A549 (cell line): ENCODE data around the gene SCUBE1.

Experiments
- HDAC2 ChIP-seq: fragments of 200-600 bp; sonication (generic); IDR thresholded peaks from 2 replicates; pipeline ENCODE4 v1.6.1; 2016
- RAD21 ChIP-seq, 2 experiments: fragments of >200 bp in 1 of 2; sonication (Bioruptor Twin) in 1 of 2; formaldehyde crosslinking in 1 of 2; IDR thresholded peaks in 1 of 2; conservative IDR thresholded peaks in 1 of 2; 2 replicates in 1 of 2; 3 replicates in 1 of 2; pipeline ENCODE4 v1.6.1; 2012 to 2018; ENCODE audit warnings: inconsistent platforms in 1 of 2
- SREBF2 ChIP-seq: fragments of 450-650 bp; IDR thresholded peaks from 2 replicates; pipeline ENCODE4 v1.6.1; 2014; ENCODE audit warnings: mild to moderate bottlenecking, moderate library complexity
- TF ChIP-seq, protein P1 (sequence below): fragments of >200 bp; sonication (Bioruptor Twin); formaldehyde crosslinking; IDR thresholded peaks from 3 replicates; pipeline ENCODE4 v1.5.1; 2016

DNA sequence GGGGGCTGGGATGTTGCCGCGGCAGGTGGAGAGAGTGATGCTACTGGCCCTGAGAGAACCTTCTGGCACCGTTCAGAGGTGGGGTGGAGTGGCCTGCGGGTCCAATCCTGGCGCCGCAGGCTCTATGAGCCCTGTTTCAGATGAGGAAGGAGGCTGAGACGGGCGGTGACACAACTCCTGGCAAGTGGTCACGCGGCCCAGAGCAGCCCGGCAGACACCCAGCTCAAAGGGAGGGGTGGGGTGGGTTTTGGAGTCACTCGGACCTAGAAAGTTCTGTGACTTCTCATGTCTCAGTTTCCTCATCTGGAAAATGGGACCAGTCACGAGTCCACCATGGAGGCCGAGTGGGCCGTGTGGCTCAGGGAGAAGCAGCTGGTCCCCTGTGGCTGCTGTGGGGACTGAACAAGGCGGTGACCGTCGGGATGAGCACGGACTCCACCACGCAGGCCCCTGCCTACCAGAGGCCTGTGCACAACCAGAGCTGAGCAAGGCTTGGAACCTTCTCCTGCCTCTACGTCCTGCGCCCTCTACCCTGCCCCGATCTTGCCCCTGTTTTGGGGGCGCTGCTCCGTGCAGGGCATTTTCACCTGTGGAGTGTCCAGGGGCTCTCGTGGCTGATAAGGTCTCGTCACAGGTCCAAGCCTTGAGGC, 188.2 kb downstream of the SCUBE1 start:
- no peak for TF ChIP-seq SREBF2
- no peak for TF ChIP-seq HDAC2
- no peak for TF ChIP-seq RAD21 (conservative IDR thresholded peaks at IDR 0.05 in 1 of 2, IDR thresholded peaks at IDR 0.05 in 1 of 2)
- TF ChIP-seq, protein P1, sequence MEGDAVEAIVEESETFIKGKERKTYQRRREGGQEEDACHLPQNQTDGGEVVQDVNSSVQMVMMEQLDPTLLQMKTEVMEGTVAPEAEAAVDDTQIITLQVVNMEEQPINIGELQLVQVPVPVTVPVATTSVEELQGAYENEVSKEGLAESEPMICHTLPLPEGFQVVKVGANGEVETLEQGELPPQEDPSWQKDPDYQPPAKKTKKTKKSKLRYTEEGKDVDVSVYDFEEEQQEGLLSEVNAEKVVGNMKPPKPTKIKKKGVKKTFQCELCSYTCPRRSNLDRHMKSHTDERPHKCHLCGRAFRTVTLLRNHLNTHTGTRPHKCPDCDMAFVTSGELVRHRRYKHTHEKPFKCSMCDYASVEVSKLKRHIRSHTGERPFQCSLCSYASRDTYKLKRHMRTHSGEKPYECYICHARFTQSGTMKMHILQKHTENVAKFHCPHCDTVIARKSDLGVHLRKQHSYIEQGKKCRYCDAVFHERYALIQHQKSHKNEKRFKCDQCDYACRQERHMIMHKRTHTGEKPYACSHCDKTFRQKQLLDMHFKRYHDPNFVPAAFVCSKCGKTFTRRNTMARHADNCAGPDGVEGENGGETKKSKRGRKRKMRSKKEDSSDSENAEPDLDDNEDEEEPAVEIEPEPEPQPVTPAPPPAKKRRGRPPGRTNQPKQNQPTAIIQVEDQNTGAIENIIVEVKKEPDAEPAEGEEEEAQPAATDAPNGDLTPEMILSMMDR = no peak
